Skeletal muscle cell (primary cell): ENCODE data around the gene EFEMP2.
"Not testable (repeated sequence)": the region's sequence is repeated elsewhere in the genome, so short reads cannot be mapped to it uniquely, and the experiment has no call there.

Source experiments
- DNase-seq: peaks from one replicate; pipeline ENCODE4 v3.0.0-alpha.2; 2010; ENCODE audit warnings: low read depth
- H3K4me3 ChIP-seq: 2 replicates; pipeline ENCODE4 v1.5.1; 2011; ENCODE audit warnings: low read depth, mild to moderate bottlenecking, control low read depth, low read length, moderate library complexity

Gene EFEMP2

DNA sequence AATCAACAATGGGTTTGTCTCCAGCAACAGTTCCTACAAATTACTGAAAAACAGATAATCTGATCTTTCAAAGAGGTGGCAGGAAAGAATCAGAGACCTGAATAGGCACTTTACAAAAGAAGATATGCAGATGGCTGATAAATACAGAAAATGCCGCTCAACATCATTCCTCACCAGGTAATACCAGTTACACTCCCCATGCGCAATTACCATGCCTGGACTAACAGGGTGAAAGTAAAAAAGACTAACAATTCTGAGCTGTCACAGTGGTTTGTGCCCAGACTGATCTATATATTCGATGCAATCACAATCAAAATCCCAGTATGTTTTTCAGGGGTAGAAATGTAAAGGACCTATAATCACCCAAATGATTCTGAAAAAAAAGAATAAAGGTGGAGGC lies 28.8 kb downstream of the EFEMP2 start:
- no peak overlapping the region for H3K4me3 ChIP-seq
- DNase-seq, result no peak

DNA sequence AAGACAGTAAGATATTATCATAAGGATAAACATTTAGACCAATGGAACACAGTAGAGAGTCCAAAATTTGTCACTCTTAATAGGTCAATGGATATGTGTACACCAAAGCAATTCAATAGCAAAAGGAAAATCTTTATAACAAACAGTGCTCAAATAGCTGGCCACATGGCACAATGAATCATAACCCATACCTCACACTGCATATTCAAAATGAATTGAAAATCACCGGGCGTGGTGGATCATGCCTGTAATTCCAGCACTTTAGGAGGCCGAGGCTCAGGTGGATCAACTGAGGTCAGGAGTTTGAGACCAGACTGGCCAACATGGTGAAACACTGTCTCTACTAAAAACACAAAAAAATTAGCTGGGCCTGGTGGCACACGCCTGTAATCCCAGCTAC lies 30.5 kb downstream of the EFEMP2 start:
- DNase-seq, result no peak
- H3K4me3 ChIP-seq, result no peak overlapping the region

DNA sequence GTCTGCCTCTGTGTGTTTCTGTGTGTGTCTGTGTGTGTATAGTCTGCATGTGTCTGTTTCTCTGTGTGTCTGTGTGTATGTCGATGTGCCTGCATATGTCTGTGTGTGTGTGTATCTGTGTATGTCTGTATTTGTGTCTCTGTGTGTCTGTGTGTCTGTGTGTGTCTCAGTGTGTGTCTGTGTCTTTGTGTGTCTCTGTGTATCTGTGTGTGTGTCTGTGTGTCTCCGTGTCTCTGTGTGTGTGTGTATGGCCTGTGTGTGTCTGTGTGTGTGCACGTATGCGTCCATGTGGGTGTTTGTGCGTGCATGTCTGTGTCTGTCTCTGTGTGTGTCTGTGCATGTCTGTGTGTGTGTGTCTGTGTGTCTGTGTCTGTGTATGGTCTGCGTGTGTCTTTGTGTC lies 38.4 kb downstream of the EFEMP2 start:
- H3K4me3 ChIP-seq, result peak overlapping the region; percentile 68
- DNase-seq, result no peak

DNA sequence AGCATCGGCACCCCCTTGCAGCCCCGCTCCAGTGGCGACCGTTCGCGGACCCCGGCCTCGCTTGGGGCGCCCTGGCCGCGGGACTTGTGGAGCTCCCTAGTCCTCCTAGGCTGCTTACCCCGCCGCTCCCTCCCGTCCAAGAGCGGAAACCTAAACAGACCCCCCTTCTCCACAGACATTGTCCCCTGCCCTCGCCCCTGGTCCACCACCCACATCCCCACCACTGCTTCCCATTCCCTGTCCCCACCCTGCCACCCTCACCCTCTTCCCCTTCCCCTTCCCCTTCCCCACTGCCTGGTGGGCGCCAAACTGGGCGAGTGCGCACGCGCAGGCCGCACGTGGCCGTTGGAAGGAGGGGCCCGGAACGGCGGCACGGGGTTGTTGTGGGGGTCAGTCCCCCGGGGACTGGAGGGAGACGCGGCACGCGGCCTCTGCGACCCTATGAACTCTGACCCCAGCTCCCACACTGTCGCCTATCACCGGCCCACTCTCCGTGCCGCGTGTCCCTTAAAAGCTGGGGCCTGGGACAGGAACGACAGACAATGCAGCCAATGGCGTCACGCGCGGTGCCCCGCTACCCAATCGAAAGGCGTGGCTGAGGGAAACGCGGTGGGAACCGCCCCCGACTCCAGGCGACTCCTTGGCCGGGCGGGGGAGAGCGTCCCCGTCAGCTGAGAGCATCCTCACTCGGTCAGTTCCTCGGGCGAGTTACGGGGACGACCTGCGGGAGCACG lies 39.1 kb downstream of the EFEMP2 start, which contains the start of gene SNX32:
Gene SNX32 (plus strand): TSS at position 667 of the 734 bp plus-strand sequence. CDS start 103 bp downstream, outside the sequence.
- H3K4me3 ChIP-seq, result peak within 1 kb of the TSS; percentile 68
- peak; percentile 71 for DNase-seq

DNA sequence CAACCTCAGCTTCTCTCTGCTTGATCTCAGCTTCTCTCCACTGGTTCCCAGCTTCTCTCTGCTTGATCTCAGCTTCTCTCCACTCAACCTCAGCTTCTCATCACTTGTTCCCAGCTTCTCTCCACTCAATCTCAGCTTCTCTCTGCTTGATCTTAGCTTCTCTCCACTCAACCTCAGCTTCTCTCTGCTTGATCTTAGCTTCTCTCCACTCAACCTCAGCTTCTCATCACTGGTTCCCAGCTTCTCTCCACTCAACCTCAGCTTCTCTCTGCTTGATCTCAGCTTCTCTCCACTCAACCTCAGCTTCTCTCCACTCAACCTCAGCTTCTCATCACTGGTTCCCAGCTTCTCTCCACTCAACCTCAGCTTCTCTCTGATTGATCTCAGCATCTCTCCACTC lies 40.4 kb downstream of the EFEMP2 start:
- not testable (repeated sequence) for DNase-seq, H3K4me3 ChIP-seq

DNA sequence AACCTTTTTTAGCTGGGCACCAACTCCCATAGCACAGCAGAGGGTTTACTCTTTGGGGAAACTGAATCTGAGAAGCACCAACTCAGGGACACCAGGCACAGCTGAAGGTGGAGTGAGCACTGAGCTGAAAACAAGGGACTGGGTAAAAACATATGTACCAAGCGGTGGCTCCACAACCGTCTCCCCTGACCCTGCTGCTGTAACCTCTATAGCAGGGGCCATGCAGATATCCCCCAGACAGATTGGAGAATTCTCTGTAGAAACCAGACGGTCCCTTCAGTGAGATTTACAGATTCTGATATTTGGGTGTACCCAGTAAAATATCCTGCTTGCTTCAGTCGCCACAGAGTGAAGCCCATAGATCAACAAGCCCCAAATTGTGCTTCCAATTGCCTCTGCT lies 43.1 kb downstream of the EFEMP2 start:
- H3K4me3 ChIP-seq, result no peak overlapping the region
- no peak for DNase-seq

DNA sequence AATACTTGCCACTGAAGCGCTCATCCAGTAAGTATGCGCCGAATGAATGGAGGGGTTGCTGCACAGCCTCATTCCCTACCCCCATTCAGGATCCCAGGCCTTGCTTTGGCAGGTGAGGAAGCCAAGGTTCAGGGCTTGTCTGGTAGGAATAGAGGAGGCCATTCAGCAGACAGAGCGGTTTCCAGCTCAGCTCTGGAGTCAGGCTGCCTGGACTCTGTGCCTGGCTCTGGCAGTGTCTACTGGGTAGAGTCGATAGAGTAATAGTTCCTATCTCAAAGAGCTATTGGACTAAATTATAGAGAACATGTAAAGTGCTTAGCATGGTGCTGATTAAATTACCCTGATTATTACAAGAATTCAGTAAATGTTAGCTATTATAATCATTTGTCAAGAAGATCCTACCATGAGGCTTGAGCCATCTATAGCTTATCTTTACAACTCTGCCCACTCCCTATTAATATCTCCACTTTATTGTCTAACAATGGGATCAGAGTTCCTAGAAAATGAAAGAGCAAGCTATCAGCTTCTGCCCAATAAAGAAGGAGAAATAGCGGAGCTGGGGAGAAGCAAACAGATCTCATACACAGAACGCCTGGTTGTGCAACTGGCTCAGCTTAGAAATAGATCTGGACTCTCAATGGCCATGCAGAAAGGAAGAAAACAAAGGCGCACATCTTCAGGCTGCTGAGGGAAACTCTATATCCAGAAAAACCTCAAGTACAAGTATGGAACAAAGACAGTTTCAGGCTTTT lies 45.4 kb downstream of the EFEMP2 start:
- no peak for DNase-seq

DNA sequence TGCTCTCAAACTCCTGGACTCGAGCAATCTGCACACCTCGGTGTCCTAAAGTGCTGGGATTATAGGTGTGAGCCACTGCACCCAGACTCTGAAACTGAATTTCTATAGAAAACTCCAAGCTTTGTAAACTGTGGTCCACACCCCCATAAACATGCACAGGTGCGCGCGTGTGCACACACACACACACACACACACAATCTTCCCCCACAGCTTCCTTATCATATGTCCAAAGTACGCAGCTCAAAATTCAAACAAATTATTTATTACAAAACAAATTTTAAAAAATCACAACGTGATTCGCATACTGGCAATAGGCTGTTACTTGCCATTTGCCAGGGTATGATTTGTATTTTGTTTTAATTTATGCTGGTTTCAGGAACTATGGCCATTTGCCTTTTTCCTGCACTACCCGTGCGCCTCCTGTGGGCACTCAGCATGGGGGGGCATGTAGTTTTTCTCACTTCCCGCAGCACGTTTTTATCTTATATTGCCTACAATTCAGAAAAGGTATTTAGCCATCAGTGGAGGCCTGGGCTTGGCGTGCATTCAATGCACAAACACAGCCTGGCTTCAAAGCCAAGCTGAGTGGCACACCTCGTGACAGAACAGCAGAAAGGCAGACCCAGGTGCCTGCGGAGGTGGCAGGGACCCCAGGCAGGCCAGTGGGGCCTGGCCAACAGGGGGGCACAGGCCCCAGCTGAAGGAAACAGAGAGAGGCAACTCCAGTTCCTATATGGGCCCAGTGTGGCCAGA lies 49.6 kb downstream of the EFEMP2 start:
- H3K4me3 ChIP-seq, result no peak overlapping the region
- no peak for DNase-seq

More for the DNA sequence above, 45.4 kb downstream of the EFEMP2 start:
- H3K4me3 ChIP-seq, result no peak overlapping the region

DNA sequence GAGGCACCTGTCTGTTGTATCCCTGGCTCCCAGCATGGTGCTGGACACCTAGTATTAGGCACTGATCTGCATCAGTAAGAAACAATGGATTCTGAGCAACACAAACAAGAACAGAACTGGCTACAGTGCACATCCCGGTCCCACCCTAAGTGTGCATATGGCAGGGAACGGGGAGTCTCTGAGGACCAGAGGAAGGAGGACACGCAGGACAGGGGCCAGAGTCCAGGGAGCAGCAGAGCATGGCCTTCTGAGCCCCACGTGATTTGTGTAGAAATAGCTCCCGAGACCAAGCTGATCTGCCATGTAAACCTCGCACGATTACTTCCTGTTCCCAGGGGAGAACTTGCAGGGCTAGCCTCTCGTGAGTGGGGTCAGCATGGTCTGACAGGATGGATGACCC lies 51.5 kb downstream of the EFEMP2 start:
- no peak overlapping the region for H3K4me3 ChIP-seq
- no peak for DNase-seq

DNA sequence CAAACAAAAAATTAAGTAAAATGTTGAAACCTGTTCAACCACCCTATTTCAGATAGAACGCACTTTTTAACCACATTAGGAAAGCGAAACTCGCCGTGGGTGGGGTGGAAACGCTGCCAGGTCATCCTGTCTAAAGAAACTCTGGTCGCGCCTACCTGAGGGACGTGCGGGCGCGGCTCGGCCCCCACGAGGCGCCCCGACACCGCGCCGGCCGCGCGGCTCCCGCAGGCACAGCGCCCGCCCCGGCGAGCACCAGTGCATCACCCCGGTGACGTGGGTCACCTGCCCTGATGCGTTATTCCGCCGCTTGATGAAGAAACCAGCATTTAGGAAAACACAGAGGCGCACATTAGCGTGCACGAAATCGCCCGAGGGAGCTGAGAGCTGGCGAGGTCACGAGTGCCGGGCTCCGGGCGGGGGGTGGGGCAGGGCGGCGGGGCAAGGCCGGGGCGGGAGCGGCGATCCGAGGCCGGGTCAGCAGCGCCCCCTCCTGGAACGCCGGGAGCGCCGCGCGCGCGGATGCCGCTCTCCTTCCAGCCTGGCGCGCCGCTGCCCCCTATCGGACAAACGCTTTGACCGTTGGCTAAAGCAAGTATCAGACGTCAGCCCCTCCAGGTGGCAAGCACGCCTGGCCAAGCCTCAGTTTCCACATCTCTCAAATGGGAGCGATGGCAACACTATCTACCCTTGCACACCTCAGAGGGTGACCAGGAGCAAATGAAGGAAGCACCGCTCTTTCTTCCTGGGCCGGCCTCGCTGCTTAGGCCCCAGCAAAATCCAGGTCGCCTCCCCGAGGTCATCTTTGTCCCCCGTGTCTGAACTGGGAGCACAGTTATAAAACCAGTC lies 54.5 kb downstream of the EFEMP2 start:
- peak overlapping the region; percentile 56 for H3K4me3 ChIP-seq
- DNase-seq, result peak; percentile 22

DNA sequence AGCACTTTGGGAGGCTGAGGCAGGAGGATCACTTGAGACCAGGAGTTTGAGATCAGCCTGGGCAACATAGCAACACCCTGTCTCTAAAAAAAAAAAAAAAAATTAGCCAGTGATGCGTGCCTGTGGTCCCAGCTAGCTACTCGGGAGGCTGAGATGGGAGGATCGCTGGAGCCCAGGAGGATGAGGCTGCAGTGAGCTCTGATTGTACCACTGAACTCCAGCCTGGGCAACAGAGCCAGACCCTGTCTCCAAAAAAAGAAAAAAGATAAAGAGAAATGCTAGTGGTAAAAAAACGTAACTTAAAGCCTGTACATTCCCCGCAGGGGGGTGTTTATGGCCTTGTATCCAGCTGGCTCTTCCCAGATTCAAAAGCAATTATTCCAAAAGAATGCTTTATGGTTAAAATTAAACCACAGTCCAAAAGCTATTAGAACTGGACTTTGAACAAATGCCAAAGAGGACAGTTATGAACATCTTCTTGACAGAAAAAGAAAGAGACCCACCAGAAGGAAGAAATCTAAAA lies 55.2 kb downstream of the EFEMP2 start:
- no peak for DNase-seq

DNA sequence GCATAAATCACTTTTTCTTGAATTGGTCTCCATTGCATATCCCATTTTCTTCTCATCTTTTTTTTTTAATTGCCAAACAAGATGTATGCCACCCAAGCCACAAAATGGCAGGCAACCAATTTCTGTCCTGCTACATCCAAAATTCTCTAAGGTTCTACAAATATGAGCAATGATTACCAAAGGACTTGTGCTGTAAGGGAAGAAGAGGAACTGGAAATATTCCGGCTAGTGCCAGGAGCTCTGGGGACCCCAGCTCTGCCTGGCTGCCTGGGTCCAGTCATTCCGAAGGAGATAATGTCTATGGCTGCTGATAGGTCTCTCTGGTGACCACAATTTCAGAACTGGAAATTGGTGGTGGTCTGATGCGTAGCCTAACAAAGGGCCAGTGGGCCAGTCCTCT lies 55.9 kb downstream of the EFEMP2 start:
- DNase-seq, result no peak
- H3K4me3 ChIP-seq, result no peak overlapping the region

More for the DNA sequence above, 55.2 kb downstream of the EFEMP2 start:
- H3K4me3 ChIP-seq, result peak overlapping the region; percentile 56
